Measurements from ENCODE around the gene VGLL1.

VGLL1 gene

DNA sequence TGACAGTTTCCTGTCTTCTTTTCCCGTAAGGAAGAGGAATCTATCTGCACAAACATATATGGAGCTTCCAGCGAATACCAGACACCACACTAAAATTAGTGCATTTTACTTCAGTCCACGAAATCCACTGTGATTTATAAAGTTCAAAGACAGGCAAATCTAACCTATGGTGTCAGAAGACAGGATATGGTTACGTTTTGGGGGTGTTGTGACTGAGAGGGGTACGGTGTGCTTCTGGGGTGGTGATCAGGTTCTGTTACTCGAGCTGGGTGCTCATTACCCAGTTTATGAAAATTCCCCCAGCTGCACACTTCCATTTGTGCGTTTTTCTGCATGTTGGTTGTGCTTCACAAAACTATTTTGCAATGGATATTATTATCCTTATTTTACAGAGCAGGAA, 10.3 kb downstream of the VGLL1 start:
- H3K4me3 ChIP-seq (ENCODE audit: low read length), result no peak overlapping the region
- DNase-seq (ENCODE audit: low read depth, low spot score), result no peak

GRCh38 chrX:136546371-136546781, 14.4 kb downstream of the VGLL1 start:
- no peak overlapping the region for H3K4me3 ChIP-seq (ENCODE audit: low read length)
- no peak for DNase-seq (ENCODE audit: low read depth, low spot score)

DNA sequence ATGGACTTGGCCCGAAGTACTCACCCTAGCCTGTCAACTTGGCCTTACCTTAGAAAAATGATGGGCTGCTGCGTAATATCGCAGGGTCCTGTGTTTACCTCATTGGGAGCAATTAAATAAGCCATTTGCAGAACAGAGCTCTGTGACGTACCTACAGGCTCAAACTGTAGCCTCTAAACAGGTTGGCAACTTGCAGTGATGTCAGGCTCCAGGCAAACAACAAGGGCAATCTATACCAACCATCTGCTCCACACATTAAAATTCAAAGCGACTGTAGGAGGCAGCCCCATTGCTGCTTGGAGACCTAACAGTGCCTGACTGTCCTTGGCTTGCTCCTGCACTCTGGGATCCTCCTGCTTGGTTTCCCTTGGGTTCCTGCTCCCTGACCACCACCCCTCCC, 17.2 kb downstream of the VGLL1 start:
- H3K4me3 ChIP-seq (ENCODE audit: low read length), result no peak overlapping the region
- DNase-seq (ENCODE audit: low read depth, low spot score), result no peak

- H3K4me3 ChIP-seq (ENCODE audit: low read length), result no peak overlapping the region
- no peak for DNase-seq (ENCODE audit: low read depth, low spot score)
These were observed 19.4 kb downstream of the VGLL1 start for GRCh38 chrX:136551410-136551809.

- DNase-seq (ENCODE audit: low read depth, low spot score), result no peak
- H3K4me3 ChIP-seq (ENCODE audit: low read length), result no peak overlapping the region
These were observed 23.7 kb downstream of the VGLL1 start for GRCh38 chrX:136555694-136556093.

GRCh38 chrX:136572030-136572429, 40.0 kb downstream of the VGLL1 start:
- H3K4me3 ChIP-seq (ENCODE audit: low read length), result no peak overlapping the region
- peak; percentile 25 for DNase-seq (ENCODE audit: low read depth, low spot score)

DNA sequence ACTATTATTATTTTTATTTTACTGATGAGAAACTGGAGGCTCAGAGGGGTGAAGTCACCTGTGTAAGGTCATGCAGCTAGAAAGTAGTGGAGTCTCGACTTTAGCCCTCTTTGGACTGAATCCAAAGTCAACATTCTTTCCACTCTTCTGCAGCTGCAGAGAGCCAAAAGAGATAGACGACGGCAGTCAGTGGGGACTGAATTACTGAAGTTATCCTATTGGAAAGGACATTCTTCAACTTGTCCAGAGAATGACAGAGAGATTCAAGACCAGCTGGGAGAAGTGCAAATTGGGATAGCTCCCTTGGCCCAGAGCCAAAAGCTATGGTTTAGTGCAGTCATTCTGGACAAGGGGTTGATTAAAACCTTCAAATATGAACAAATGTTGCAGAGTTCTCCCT, 42.5 kb downstream of the VGLL1 start:
- no peak for DNase-seq (ENCODE audit: low read depth, low spot score)
- no peak overlapping the region for H3K4me3 ChIP-seq (ENCODE audit: low read length)

GRCh38 chrX:136577552-136577951, 45.5 kb downstream of the VGLL1 start:
- peak; percentile 75 for DNase-seq (ENCODE audit: low read depth, low spot score)
- H3K4me3 ChIP-seq (ENCODE audit: low read length), result no peak overlapping the region

DNA sequence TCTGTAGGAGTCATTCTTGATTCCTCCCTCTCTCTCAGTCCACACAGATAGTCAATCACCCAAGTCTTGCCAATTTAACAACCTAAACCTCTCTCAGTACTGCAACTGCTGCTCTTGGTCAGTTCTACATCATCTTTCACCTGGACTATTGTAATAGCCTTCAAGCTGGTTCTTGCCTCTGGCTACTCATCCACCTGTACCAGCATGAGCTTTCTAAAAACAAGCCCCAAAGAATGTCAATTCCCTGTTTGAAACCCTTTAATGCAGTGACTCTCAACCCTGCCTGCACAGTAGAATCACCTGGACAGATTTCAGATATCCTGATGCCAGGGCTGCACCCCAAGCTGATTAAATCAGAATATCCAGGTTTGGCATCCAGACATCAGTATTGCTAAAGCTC, 48.3 kb downstream of the VGLL1 start:
- H3K4me3 ChIP-seq (ENCODE audit: low read length), result no peak overlapping the region
- DNase-seq (ENCODE audit: low read depth, low spot score), result no peak

DNA sequence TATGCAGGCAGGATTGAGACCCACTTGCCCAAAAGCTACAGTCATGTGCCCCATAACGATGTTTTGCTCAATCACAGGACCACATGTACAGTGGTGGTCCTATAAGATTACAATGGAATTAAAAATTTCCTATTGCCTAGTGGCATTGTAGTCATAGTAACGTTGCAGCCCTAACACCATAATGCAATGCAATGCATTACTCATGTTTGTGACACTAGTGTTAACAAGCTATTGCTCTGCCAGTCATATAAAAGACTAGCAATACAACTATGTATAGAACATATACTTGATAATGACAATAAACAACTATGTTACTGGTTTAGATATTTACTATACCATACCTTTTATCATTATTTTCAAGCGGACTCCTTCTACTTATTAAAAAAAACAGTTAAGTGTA, 50.6 kb downstream of the VGLL1 start:
- DNase-seq (ENCODE audit: low read depth, low spot score), result no peak

DNA sequence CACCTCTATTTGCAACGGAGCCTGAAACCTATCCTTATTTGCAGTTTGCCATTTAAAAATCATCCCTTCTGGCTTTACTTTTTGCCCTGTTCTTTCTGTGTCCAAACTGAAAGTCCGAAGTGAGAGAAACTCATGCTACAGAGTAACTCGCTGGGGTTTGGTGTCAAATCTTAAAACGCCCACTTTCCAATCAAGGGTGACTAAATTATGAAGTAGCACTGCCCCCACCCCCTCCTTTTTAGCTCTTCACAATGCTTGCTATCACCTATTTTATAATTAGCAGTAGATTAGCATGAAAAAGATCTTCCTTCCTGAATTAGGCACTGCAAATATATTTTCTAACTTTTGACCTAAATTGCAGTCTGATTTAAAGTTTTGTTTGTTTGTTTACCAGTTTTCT, 52.5 kb downstream of the VGLL1 start:
- no peak for DNase-seq (ENCODE audit: low read depth, low spot score)
- H3K4me3 ChIP-seq (ENCODE audit: low read length), result no peak overlapping the region

More for the DNA sequence above, 50.6 kb downstream of the VGLL1 start:
- H3K4me3 ChIP-seq (ENCODE audit: low read length), result no peak overlapping the region

DNA sequence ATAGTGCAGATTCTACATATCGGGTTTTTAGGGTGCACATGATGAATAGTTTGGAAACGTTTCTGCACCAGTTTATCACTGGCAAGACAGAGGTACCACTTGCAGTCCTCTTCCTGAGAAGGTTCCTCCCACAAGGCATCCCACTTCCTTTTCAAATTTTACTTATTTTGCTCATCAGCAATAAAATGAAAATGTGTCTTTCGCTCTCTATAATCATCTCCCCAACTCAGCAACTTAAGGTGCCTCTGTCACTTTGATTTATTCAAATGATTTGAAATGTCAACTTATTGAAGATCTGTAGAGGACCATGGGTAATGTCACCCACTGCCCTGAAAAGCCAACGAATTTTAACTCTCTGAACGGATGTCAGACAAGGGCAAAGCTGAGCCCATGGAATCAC, 53.2 kb downstream of the VGLL1 start:
- no peak for DNase-seq (ENCODE audit: low read depth, low spot score)
- no peak overlapping the region for H3K4me3 ChIP-seq (ENCODE audit: low read length)

GRCh38 chrX:136585960-136586359, 53.9 kb downstream of the VGLL1 start:
- DNase-seq (ENCODE audit: low read depth, low spot score), result no peak
- no peak overlapping the region for H3K4me3 ChIP-seq (ENCODE audit: low read length)

GRCh38 chrX:136586386-136586785, 54.4 kb downstream of the VGLL1 start:
- peak; percentile 81 for DNase-seq (ENCODE audit: low read depth, low spot score)
- H3K4me3 ChIP-seq (ENCODE audit: low read length), result no peak overlapping the region

- no peak overlapping the region for H3K4me3 ChIP-seq (ENCODE audit: low read length)
- DNase-seq (ENCODE audit: low read depth, low spot score), result no peak
These were observed 55.5 kb downstream of the VGLL1 start for GRCh38 chrX:136587532-136587931.

DNA sequence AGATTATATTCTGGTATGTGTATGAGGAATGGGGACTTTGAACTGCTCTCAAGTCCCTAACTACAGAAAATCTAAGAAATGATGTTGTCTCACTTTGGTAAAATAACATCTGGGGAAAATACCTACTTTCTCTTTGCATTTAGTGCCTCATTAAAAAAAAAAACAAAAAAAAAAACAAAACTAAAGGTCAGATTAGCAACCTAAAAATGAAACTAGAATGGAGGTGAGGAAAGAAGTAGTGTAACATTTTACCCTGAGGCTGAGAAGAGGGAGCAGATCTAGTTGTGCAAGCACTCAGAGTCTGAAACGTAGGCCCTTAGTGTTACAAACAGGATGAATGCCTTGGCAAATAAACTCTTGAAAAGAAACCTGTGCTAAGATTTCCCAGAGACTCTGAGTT, 56.0 kb downstream of the VGLL1 start:
- DNase-seq (ENCODE audit: low read depth, low spot score), result no peak
- H3K4me3 ChIP-seq (ENCODE audit: low read length), result no peak overlapping the region

DNA sequence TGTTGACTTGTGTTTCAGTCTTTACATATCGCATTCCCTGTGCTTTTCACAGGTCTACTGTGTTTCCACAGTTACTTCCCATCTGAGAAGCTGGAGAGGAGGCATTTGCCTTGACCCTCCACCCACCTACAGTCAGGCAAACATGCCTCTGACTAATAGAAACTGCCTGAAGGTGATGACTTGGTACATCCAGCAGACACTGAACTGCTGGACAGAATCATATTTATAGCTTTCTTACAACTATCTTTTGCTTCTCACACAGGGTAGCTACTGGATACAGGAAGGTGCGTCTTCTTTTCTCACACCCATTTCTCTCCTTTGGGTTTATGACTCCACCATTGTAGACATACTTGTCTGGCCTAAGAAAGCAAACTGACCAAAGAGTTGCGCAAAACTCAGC, 58.0 kb downstream of the VGLL1 start:
- no peak for DNase-seq (ENCODE audit: low read depth, low spot score)
- H3K4me3 ChIP-seq (ENCODE audit: low read length), result no peak overlapping the region

DNA sequence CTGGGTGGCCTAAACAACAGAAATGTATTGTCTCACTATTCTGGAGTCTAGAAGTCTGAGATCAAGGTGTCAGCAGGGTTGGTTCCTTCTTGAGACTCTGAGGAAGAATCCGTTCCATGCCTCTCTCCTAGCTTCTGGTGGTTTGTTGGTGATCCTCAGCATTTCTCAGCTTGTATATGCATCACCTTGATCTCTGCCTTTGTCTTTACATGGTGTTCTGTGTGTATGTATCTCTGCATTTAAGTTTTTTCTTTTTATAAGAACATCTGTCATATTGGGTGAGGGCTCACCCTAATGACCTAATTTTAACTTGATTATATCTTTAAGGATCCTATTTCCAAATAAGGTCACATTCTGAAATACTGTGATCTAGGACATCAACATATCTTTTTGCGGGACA, 65.3 kb downstream of the VGLL1 start:
- no peak for DNase-seq (ENCODE audit: low read depth, low spot score)
- H3K4me3 ChIP-seq (ENCODE audit: low read length), result no peak overlapping the region

DNA sequence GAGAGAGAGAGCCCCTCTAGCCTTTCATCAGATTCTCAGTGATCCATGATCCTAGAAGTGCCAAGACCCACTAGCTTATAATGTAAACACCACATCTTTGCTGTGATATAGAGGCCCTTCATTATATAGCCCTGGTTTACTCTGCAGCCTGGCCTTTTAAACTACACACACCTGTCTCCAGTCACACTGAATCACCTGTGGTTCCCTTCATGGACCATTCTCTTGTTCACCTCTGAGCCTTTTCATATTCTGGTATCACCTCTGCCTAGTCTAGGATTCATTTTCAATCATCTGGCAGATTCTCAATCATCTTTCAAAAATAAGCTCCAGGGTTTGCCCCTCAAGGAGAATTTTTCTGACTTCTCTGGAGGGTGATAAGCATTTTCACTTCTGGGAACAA, 65.9 kb downstream of the VGLL1 start:
- DNase-seq (ENCODE audit: low read depth, low spot score), result no peak

DNA sequence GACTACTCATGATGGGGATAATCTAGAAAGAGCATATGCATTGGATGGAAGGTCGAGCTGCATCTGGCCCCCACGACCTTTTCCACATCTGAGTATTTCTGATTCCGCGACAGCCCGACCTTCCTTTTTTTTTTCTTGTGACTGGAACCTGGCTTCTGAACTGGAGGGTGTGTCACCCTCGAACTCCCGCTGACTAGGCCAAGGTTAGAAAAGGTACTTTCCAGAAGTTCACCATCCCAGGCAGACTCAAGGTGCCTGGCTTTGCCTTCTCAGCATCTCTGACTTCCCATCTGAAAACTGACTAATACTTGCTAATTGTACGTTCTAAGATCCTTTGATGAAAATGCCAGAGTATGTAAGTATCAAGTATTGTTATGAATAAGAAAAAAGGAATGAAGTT, 66.6 kb downstream of the VGLL1 start:
- no peak overlapping the region for H3K4me3 ChIP-seq (ENCODE audit: low read length)
- no peak for DNase-seq (ENCODE audit: low read depth, low spot score)

More for the DNA sequence above, 65.9 kb downstream of the VGLL1 start:
- no peak overlapping the region for H3K4me3 ChIP-seq (ENCODE audit: low read length)

DNA sequence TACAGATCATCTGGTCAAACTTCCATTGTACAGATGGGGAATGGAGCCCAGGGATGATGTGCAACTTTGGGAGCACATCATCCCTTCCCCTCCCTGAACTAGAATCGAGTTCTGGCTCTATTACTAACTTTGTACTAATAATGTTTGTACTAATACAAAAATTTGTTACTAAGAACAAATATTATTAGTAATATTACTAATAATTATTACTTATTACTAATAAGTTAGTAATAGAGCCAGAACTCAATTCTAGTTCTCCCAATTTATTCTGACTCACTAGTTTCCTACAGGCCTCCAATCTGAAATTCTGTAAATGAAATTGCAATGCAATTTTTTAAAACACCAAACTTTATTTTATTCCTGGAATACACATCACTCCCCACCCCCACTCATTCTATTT, 68.0 kb downstream of the VGLL1 start:
- DNase-seq (ENCODE audit: low read depth, low spot score), result no peak
- no peak overlapping the region for H3K4me3 ChIP-seq (ENCODE audit: low read length)
